PFSK-1 (cell line): ENCODE measurements around the gene CCDC13.

Experiments
- POLR2AphosphoS5 ChIP-seq: IDR thresholded peaks from 2 replicates; pipeline ENCODE4 v1.6.1; 2012; ENCODE audit warnings: low read depth, mild to moderate bottlenecking, control low read depth, low read length, moderate library complexity
- REST ChIP-seq, 2 experiments: IDR thresholded peaks; 2 replicates each; pipeline versions ENCODE4 v1.6.1 to v1.8.0; 2011 to 2012; ENCODE audit warnings: low read depth in 2 of 2, low read length in 2 of 2, control low read depth in 1 of 2, inconsistent platforms in 1 of 2, mild to moderate bottlenecking in 1 of 2, moderate library complexity in 1 of 2; ENCODE audit not compliant: insufficient read depth in 1 of 2
- SIN3A ChIP-seq: IDR thresholded peaks from 2 replicates; pipeline ENCODE4 v1.6.1; 2012; ENCODE audit warnings: mild to moderate bottlenecking, low read length, moderate library complexity, borderline replicate concordance; ENCODE audit not compliant: insufficient read depth
- TAF1 ChIP-seq: IDR thresholded peaks from 2 replicates; pipeline ENCODE4 v1.6.1; 2012; ENCODE audit warnings: low read length, control low read depth, borderline replicate concordance; ENCODE audit not compliant: insufficient read depth

DNA sequence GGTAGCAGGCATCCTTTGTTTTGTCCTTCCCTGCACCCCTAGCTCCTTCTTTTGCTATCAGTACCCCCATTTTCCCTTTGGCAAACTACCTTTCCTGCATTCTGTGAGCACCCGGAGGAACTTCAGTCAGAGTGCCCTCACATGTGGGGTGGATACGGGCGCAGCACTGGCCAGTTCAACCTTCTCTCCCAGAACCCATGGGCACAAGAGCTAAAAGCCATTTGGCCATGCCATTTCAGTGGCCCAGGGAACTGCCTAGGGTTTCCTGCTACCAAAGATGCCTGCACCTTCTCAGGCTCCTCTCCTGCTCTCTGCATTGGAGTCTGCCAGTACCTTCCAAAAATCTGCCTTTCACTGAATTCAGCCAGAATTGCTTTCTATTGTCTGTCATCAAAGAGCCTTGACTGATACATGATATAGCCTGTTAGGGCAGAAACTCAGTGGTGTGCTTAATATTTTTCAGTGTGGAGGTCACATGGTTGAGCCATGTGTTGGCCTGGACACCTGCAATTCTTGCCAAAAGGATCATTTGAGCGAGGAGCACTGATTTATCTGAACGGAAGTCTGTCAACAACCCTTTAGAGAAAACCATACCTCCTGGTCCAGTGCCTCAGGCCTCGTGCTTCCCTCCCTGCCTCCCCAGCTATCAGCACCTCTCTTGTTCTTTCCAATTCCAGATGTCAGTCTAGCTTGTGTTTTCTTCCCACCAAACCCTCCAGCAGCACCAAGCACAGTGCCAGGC, 43.5 kb downstream of the CCDC13 start:
- TF ChIP-seq POLR2AphosphoS5, result no peak
- TF ChIP-seq SIN3A, result no peak
- TF ChIP-seq REST (IDR thresholded peaks at IDR 0.05; ENCODE audit: insufficient read depth in 1 of 2, low read depth in 2 of 2, low read length in 2 of 2), result no peak
- TF ChIP-seq TAF1, result no peak
